ENCODE results near the gene P2RY6.

- TF ChIP-seq, protein P1, sequence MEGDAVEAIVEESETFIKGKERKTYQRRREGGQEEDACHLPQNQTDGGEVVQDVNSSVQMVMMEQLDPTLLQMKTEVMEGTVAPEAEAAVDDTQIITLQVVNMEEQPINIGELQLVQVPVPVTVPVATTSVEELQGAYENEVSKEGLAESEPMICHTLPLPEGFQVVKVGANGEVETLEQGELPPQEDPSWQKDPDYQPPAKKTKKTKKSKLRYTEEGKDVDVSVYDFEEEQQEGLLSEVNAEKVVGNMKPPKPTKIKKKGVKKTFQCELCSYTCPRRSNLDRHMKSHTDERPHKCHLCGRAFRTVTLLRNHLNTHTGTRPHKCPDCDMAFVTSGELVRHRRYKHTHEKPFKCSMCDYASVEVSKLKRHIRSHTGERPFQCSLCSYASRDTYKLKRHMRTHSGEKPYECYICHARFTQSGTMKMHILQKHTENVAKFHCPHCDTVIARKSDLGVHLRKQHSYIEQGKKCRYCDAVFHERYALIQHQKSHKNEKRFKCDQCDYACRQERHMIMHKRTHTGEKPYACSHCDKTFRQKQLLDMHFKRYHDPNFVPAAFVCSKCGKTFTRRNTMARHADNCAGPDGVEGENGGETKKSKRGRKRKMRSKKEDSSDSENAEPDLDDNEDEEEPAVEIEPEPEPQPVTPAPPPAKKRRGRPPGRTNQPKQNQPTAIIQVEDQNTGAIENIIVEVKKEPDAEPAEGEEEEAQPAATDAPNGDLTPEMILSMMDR (IDR thresholded peaks at IDR 0.05; ENCODE audit: low read depth, low read length): no peak
- no peak for TF ChIP-seq POLR2A (IDR thresholded peaks at IDR 0.05; ENCODE audit: extremely low read depth, insufficient read length)
Observed at GRCh38 chr11:73287400-73288101, 15.4 kb downstream of the P2RY6 start.
